ENCODE measurements around the gene RIC1. TPM values are rescaled to one million over a fixed set of nuclear protein-coding genes. Genes with fewer than 3 reads are reported as not detected.

Gene RIC1
- total RNA-seq, 1 donor from 2014 or later = 20.4 TPM

GRCh38 chr9:5620494-5620893, 8.4 kb upstream of the RIC1 start:
- Mint-ChIP-seq H3K4me1 (ENCODE audit: unreplicated experiment) (peaks cover 3% of the 10 kb centered on the region), H3K4me3 (ENCODE audit: unreplicated experiment) (no peak overlapping the region), H3K27me3 (ENCODE audit: unreplicated experiment) (no peaks in the 10 kb centered on the region), H3K36me3 (ENCODE audit: low read depth, unreplicated experiment) (no peaks in the 10 kb centered on the region), H3K27ac (ENCODE audit: unreplicated experiment) (no peak overlapping the region), H3K9me3 (ENCODE audit: unreplicated experiment) (no peaks in the 10 kb centered on the region)
- TF ChIP-seq CTCF (IDR thresholded peaks at IDR 0.05; ENCODE audit: unreplicated experiment) = no peak
- no peak for DNase-seq (ENCODE audit: low spot score)

GRCh38 chr9:5621327-5621726, 7.6 kb upstream of the RIC1 start:
- Mint-ChIP-seq H3K4me1 (ENCODE audit: unreplicated experiment) (no peaks in the 10 kb centered on the region), H3K9me3 (ENCODE audit: unreplicated experiment) (no peaks in the 10 kb centered on the region), H3K36me3 (ENCODE audit: low read depth, unreplicated experiment) (no peaks in the 10 kb centered on the region), H3K27me3 (ENCODE audit: unreplicated experiment) (no peaks in the 10 kb centered on the region), H3K27ac (ENCODE audit: unreplicated experiment) (no peak overlapping the region), H3K4me3 (ENCODE audit: unreplicated experiment) (no peak overlapping the region)
- no peak for DNase-seq (ENCODE audit: low spot score)
- no peak for TF ChIP-seq CTCF (IDR thresholded peaks at IDR 0.05; ENCODE audit: unreplicated experiment)

- Mint-ChIP-seq H3K4me3 (ENCODE audit: unreplicated experiment) (no peak overlapping the region), H3K27me3 (ENCODE audit: unreplicated experiment) (no peaks in the 10 kb centered on the region), H3K4me1 (ENCODE audit: unreplicated experiment) (peaks cover 2% of the 10 kb centered on the region), H3K27ac (ENCODE audit: unreplicated experiment) (no peak overlapping the region), H3K9me3 (ENCODE audit: unreplicated experiment) (no peaks in the 10 kb centered on the region), H3K36me3 (ENCODE audit: low read depth, unreplicated experiment) (no peaks in the 10 kb centered on the region)
- no peak for TF ChIP-seq CTCF (IDR thresholded peaks at IDR 0.05; ENCODE audit: unreplicated experiment)
- DNase-seq (ENCODE audit: low spot score) = no peak
These were observed 6.9 kb upstream of the RIC1 start for GRCh38 chr9:5622016-5622415.

- peaks cover 2% of the 10 kb centered on the region for H3K27me3 Mint-ChIP-seq (ENCODE audit: unreplicated experiment)
These were observed 4.3 kb upstream of the RIC1 start for GRCh38 chr9:5624655-5625054.

More at GRCh38 chr9:5624655-5625054, 4.3 kb upstream of the RIC1 start:
- Mint-ChIP-seq H3K9me3 (ENCODE audit: unreplicated experiment) (no peaks in the 10 kb centered on the region), H3K27ac (ENCODE audit: unreplicated experiment) (no peak overlapping the region), H3K4me1 (ENCODE audit: unreplicated experiment) (peaks cover 12% of the 10 kb centered on the region), H3K36me3 (ENCODE audit: low read depth, unreplicated experiment) (no peaks in the 10 kb centered on the region), H3K4me3 (ENCODE audit: unreplicated experiment) (no peak overlapping the region)
- no peak for TF ChIP-seq CTCF (IDR thresholded peaks at IDR 0.05; ENCODE audit: unreplicated experiment)
- no peak for DNase-seq (ENCODE audit: low spot score)

Data from endothelial cell (in vitro differentiated cells).